NT2/D1 (cell line): ENCODE data around the gene SMG6.

Source experiments
- DNase-seq: peaks from one replicate; pipeline ENCODE4 v3.0.0-alpha.2; 2011; ENCODE audit warnings: low read depth, low spot score
- H3K27me3 ChIP-seq: 2 replicates; pipeline ENCODE4 v1.6.0; 2011; ENCODE audit warnings: mild to moderate bottlenecking; ENCODE audit not compliant: insufficient read length, insufficient read depth
- H3K36me3 ChIP-seq: 2 replicates; pipeline ENCODE4 v1.6.1; 2011; ENCODE audit warnings: mild to moderate bottlenecking, low read length, mixed read lengths; ENCODE audit not compliant: insufficient read depth, insufficient read length
- H3K4me1 ChIP-seq: 2 replicates; pipeline ENCODE4 v1.5.1; 2011; ENCODE audit not compliant: insufficient read depth, insufficient read length
- H3K4me3 ChIP-seq: 2 replicates; pipeline ENCODE4 v1.5.1; 2011; ENCODE audit warnings: low read depth; ENCODE audit not compliant: insufficient read length
- H3K9ac ChIP-seq: 2 replicates; pipeline ENCODE4 v1.6.0; 2011; ENCODE audit warnings: low read depth; ENCODE audit not compliant: insufficient read length
- H3K9me3 ChIP-seq: 2 replicates; pipeline ENCODE4 v1.5.1; 2011; ENCODE audit warnings: mild to moderate bottlenecking, low read length; ENCODE audit not compliant: insufficient read depth
- SUZ12 ChIP-seq: IDR thresholded peaks from 2 replicates; pipeline ENCODE4 v1.6.1; 2011; ENCODE audit not compliant: insufficient read length, insufficient read depth; ENCODE audit errors: extremely low read depth
- YY1 ChIP-seq: IDR thresholded peaks from 2 replicates; pipeline ENCODE4 v1.6.1; 2011; ENCODE audit not compliant: insufficient read length, insufficient read depth
- ZNF274 ChIP-seq: IDR thresholded peaks from 2 replicates; pipeline ENCODE4 v1.6.1; 2011; ENCODE audit warnings: mild to moderate bottlenecking, low read depth, low read length

SMG6 gene

DNA sequence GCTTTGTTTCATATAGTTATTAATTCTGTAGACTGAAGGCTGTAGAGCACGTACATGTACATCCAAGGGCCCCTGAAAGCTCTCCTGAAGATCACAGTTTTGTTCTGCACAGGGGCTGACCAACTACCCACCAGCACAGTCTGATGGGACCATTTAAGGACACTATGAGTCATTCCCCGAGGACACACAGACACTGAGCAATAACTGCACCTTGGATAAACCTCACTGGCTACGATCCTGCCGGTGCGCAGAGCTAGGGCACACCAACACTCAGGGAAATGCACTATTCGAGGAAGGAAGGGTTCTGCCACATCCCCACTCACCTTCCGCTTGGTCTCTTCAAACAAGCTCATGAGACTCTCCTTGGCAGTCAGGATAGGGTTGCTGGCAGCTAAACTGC lies 20.3 kb downstream of the SMG6 start:
- H3K27me3 ChIP-seq, result no peaks in the 10 kb centered on the region
- H3K4me1 ChIP-seq, result no peaks in the 10 kb centered on the region
- peaks cover 66% of the 10 kb centered on the region for H3K36me3 ChIP-seq
- TF ChIP-seq YY1 (no peak), SUZ12 (no peak), ZNF274 (no peak)
- DNase-seq, result no peak
- no peak overlapping the region for H3K4me3 ChIP-seq
- H3K9ac ChIP-seq, result no peak overlapping the region
- no peaks in the 10 kb centered on the region for H3K9me3 ChIP-seq

- peaks cover 67% of the 10 kb centered on the region for H3K36me3 ChIP-seq
These were observed 21.2 kb downstream of the SMG6 start for GRCh38 chr17:2282297-2282873.

GRCh38 chr17:2279707-2280106 lies 23.9 kb downstream of the SMG6 start:
- H3K9me3 ChIP-seq, result no peaks in the 10 kb centered on the region
- H3K9ac ChIP-seq, result no peak overlapping the region
- no peaks in the 10 kb centered on the region for H3K4me1 ChIP-seq
- no peak overlapping the region for H3K4me3 ChIP-seq
- H3K27me3 ChIP-seq, result no peaks in the 10 kb centered on the region
- TF ChIP-seq YY1 (no peak), SUZ12 (no peak), ZNF274 (no peak)
- no peak for DNase-seq
- peaks cover 68% of the 10 kb centered on the region for H3K36me3 ChIP-seq

More at GRCh38 chr17:2282297-2282873, 21.2 kb downstream of the SMG6 start:
- H3K9ac ChIP-seq, result no peak overlapping the region
- H3K4me3 ChIP-seq, result no peak overlapping the region
- no peaks in the 10 kb centered on the region for H3K9me3 ChIP-seq
- no peak for TF ChIP-seq SUZ12
- no peak for TF ChIP-seq YY1
- no peaks in the 10 kb centered on the region for H3K4me1 ChIP-seq
- H3K27me3 ChIP-seq, result no peaks in the 10 kb centered on the region
- DNase-seq, result no peak

GRCh38 chr17:2277429-2278170 lies 26.0 kb downstream of the SMG6 start:
- DNase-seq, result no peak
- H3K27me3 ChIP-seq, result no peaks in the 10 kb centered on the region
- H3K36me3 ChIP-seq, result peaks cover 50% of the 10 kb centered on the region
- H3K4me3 ChIP-seq, result no peak overlapping the region
- no peaks in the 10 kb centered on the region for H3K9me3 ChIP-seq
- H3K9ac ChIP-seq, result no peak overlapping the region
- TF ChIP-seq ZNF274 (no peak), YY1 (no peak), SUZ12 (no peak)
- no peaks in the 10 kb centered on the region for H3K4me1 ChIP-seq

GRCh38 chr17:2275722-2276121 lies 27.9 kb downstream of the SMG6 start:
- H3K9me3 ChIP-seq, result no peaks in the 10 kb centered on the region
- H3K36me3 ChIP-seq, result peaks cover 41% of the 10 kb centered on the region
- TF ChIP-seq ZNF274, result no peak
- TF ChIP-seq SUZ12, result no peak
- TF ChIP-seq YY1, result no peak
- no peak overlapping the region for H3K9ac ChIP-seq
- no peak overlapping the region for H3K4me3 ChIP-seq
- H3K27me3 ChIP-seq, result no peaks in the 10 kb centered on the region
- no peaks in the 10 kb centered on the region for H3K4me1 ChIP-seq
- no peak for DNase-seq

DNA sequence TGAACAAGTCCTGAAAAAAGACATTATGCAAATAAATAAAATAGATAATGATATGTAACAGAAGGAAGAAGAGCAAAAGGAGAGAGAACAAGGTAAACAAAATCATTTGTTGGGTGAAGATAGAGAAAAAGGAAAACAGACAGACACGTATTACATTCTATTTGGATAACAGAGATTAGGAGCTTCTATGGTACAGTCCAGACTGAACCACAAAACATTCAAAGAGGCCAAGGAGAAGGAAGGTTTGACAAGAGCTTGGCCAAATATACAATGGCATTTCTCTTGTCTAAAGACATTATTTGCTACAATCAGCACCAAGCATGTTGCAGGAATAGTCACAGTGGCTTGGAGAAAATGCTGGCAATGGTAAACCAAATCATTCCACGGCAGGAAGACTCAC lies 29.2 kb downstream of the SMG6 start:
- Histone ChIP-seq H3K27me3 (no peaks in the 10 kb centered on the region), H3K4me1 (no peaks in the 10 kb centered on the region), H3K9ac (no peak overlapping the region), H3K36me3 (peaks cover 37% of the 10 kb centered on the region), H3K9me3 (no peaks in the 10 kb centered on the region), H3K4me3 (no peak overlapping the region)
- TF ChIP-seq ZNF274, result no peak
- TF ChIP-seq SUZ12, result no peak
- no peak for TF ChIP-seq YY1
- no peak for DNase-seq

DNA sequence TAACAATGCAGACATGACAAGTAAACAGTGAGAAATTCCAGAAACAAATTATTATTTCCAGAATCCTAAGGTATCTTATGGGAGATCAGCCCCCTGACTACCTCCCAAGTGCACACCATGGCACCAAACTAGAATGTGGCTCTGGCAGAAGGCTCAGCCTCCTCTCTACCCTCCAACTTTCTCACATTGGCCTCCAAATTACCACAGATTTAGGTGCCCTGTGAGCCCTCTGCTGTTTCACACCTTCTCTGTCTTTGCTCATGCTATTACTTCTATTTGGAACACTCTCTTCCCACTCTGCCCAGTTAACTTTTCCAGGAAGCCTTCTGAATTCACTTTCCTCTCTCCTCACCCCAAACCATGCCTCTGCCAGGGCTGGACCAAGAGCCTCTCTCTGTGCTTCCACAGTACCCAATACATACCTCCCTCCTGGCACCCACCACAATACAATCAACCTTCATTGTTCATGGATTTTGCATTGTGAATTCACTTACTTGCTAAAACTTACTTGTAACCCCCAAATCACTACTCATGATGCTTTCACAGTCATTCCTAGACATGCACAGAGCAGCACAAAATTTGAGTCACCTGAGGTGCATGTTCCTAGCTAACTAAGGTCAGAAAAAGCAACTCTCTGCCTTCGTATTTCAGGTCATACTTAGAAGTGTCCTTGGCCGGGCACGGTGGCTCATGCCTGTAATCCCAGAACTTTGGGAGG lies 31.4 kb downstream of the SMG6 start:
- TF ChIP-seq SUZ12, result no peak
- no peak for TF ChIP-seq YY1
- no peak for TF ChIP-seq ZNF274
- Histone ChIP-seq H3K4me1 (no peaks in the 10 kb centered on the region), H3K4me3 (no peak overlapping the region), H3K27me3 (no peaks in the 10 kb centered on the region), H3K36me3 (peaks cover 27% of the 10 kb centered on the region), H3K9me3 (no peaks in the 10 kb centered on the region), H3K9ac (no peak overlapping the region)
- DNase-seq, result no peak
